CD4-positive, alpha-beta T cell treated with Interleukin-4 for 4 hours (primary cell): ENCODE results near the gene HIVEP3.

ENCODE experiments used
- DNase-seq: peaks from one replicate; pipeline ENCODE4 v3.0.0-alpha.2; 2020

Gene HIVEP3

DNA sequence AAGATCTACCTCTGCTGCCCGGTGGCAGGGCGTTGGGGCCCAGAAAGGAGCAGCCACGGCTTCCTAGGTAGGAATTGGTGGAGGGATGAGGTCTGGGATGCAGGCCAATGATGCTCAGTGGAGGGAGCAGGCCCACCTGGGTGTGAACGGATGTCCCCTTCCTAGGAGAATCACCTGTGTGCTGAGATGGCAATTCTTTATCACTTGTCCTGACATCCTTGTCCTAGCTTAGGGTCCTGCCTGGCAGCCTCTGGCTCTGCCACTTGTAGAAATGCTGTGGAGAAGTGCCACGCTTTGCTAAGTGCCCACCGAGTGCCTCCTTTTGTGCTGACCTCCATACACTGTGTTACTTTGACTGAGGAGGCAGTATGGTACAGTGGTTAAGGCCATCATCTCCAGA, 447.1 kb downstream of the HIVEP3 start:
- no peak for DNase-seq

DNA sequence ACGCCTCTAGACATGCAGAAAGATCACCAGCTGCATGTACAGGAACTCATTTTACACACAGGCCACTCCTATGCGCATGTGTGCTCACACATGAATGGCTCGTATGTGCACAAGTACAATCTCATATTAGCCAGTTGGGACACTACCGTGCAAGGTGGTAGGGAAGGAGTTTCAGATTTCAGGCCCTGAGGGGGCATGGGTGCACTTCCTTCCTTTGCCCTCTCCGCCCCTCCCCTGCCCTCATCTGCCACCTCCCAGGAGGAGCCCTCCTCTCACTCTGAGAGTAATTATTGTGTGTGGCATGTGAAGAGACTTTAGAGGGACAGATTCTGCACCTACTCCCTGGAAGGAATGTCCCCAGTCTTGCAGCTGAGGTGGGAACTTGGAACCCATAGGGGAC, 449.0 kb downstream of the HIVEP3 start:
- DNase-seq = no peak

DNA sequence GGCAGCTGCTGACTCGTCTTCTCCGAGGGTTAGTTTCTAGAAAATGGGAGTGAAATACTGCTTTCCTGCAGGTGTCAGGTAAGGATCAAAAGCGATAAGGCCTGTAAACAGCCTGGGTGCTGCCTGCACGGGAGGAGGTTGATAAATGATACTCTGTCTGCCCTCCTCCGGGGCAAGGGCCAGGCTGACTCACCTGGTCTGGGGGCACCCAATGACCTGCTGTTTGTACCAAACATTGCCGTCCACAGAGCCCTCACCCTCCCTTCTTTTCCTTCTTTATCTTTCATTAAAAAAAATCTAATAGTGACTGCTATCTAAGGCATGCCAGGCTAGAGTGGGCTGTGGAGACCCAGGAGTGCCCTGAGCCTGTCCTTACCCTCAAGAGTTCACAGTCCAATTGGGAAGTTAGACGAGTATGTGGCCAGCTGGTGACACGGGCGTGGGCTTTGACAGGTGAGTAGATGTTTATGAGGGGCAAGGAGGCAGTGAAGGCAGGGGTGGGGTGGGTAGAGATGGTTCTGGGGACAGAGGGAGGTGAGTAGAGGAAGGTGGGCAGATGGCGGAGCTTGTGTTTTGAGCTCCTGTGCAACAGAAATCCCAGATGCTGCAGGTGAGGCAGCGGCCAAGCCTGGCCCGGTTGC, 450.5 kb downstream of the HIVEP3 start:
- no peak for DNase-seq

DNA sequence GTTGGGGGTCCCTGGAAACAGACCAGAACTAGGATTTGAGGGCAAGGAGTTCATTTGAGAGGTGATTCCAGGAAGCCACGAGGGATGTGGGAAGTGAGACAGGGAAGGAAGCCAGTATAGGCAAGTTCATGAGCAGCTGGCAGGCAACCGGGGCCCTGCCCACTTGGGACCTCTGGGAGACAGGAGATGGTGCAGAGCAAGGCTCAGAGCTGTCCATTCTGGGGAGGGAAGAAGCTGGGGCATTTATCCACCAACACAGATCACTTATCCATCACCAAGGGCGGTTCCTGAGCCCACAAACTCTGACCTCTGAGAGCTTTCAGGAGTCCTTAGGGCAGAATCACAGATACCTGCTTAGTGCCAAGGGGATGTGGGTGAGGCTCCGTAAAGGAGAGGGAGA, 451.0 kb downstream of the HIVEP3 start:
- no peak for DNase-seq

DNA sequence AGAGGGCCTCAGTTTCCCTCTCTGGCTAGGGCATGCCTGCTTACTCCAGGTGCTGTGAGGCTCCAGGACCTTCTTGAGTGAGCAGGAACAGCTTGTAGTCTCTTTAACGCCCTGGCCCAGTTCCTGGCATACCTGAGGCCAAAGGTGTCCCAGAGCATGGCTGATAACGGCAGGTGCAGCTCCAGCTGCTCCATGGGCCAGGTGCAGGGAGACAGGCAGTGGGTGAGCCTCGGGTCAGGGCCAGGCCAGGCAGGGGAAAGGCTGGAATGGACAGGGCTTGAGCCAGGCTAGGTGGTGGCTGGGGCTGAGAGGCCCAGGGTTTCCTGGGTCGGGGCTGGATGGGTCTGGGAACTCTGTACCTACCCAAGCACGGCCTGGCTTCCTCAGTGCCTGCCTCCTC, 452.6 kb downstream of the HIVEP3 start:
- no peak for DNase-seq

DNA sequence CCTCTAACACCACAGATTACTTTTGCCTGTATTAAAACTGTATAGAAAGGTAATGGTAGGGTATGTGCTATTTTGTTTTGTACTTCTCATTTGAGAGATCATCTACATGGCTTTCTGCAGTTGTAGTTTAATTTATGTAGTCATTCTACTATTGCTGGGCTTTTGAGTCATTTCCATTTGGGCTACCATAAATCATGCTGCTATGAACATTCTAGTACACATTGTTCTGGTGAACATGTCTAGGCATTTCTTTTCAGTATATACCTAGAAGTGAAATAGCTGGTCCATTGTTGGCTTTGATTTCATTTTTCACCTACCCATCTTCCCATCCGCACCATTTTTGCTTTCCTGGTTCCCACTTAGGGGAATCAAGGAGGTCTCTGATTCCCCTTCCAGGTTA, 453.0 kb downstream of the HIVEP3 start:
- DNase-seq = no peak

DNA sequence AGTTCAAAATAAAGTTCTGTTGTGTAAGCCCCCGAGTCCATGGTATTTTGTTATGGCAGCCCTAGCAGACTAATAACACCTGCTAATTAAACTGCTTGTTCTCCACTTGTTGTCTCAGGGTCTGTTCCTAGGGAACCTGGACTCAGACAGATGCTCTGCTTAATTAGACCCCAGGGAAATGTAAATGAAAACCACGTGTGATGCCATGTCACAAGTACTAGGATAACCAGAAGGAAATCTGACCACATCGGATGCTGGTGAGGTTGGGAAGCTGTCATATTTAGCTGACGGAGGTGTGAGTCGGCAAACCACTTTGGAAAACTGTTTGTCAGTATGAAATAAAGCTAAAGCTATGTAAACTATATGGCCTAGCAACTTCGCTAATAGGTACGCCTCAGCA, 453.8 kb downstream of the HIVEP3 start:
- no peak for DNase-seq

DNA sequence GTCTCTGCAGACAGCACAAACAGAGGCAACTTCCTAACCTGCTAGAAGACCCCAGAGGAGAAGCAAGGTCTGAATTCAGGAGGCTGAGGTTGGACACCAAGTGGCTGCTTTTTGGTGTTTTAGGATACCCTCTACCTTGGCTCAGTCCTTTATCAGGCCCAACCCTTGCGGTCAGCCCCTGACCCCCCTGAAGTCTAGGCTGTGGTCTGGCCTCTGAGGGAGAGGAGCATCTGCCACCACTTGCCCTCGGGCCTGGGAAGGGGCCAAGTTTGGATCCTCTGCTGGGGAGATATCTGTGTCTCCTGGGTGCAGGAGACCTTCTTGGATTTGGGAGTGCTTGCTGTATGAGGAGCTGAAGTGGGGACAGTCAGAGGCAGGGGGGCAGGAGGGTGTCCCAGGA, 455.2 kb downstream of the HIVEP3 start:
- no peak for DNase-seq

DNA sequence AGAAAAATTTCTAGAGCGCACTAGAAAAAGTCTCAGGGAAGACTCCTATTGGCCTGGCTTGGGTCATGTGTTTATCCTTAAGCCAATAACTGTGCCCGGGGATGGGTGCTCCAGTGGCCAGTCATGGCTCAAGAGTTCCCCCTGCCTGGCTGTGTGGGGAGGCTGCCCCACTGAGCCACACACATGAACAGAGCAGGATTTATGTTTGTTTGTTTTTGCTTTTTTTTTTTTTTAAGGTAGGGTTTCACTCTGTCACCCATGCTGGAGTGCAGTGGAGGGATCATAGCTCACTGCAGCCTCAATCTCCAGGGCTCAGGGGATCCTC, 456.1 kb downstream of the HIVEP3 start:
- no peak for DNase-seq

DNA sequence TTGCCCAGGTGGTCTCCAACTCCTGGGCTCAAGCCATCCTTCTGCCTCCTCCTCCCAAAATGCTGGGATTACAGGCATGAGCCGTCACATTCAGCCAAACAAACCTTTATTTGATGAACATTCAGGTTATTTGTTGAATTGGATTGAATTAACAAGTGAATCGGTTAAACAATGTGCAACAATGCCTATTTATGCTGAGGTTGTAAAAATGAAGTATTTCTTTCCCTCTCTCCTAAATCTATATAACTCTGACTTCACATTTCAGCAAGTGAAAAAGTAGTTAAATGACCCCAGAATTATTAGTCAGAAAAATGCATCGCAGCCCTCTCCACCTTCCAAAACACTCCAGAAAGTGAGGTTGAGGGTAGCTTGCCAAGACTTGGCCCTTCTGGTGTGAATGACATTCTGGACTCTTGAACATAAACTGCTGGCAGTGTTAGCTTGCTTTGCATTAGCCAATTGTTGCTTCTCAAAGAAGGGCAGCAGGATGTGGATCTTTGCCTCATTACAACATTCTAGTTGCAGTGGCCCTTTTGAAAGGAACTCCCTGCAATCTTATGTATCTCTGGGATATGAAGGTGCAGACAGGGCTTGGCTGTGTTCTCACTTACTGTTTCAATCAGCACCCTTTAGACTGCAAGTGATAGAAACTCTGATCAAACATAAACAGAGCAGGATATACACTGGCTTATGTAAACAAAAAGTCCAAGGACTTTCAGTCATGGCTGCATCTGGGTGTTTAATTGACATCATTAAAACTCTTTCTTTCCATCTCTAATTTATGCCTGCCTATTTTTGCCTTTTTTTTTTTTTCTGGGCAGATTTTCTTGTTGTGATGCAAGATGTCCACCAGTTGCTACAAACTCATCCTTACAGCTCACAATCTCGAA, 456.7 kb downstream of the HIVEP3 start:
- DNase-seq = no peak

DNA sequence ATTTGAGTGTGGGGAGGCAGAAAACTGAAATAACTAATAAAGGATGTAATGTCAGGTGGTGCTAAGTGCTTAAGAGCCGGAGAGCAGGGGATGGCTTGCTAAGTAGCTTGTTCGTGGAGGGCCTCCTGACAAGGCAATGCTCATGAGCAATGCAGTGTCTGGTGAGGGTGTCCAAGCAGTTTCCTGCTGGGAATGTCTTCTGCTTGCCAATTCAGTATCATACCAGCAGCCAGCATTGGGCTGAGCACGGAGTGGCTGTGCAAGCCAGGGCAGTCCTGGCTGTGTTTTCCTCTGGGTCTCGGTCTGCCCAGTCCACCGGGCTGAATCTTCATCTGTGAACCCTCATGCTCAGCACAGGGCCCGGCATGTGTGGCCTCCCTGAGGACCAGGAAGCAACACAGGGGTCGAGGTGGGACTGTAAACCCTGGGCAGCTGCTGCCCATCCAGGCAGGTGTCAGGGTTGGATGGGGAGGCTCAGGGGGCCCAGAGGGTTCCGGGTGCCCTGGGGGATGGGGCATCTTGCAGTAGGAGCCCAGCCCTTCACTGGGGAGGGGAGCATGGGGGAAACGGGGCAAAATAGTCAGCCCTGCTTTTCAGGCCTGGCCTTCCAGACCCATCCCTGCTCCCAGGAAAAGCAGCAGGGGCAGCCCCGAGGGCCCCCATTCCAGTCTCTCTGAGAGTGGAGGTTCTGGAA, 461.7 kb downstream of the HIVEP3 start:
- no peak for DNase-seq
